Neural cell (in vitro differentiated cells): ENCODE data around the gene GRN. TPM values are rescaled to one million over a fixed set of nuclear protein-coding genes. Genes with fewer than 3 reads are reported as not detected.

ENCODE experiments used
- H2AFZ ChIP-seq: fragments of 200-600, 300-800 bp; sonication (generic), shearing (Covaris generic); 2 replicates; pipeline ENCODE4 v1.6.0; 2014; ENCODE audit warnings: low read depth, mild to moderate bottlenecking, antibody characterized with exemption, low read length, moderate library complexity
- H3F3A ChIP-seq: fragments of 200-600 bp; shearing (Covaris generic); 2 replicates; pipeline ENCODE4 v1.6.1; 2016; ENCODE audit warnings: mild to moderate bottlenecking, moderate library complexity, mixed read lengths, antibody characterized with exemption, low read length; ENCODE audit not compliant: insufficient read depth, poor library complexity, severe bottlenecking
- H3K27ac ChIP-seq: fragments of 200-600, 300-800 bp; sonication (generic), shearing (Covaris generic); 2 replicates; pipeline ENCODE4 v1.5.1; 2014; ENCODE audit warnings: mild to moderate bottlenecking, low read length, moderate library complexity
- H3K27me3 ChIP-seq: fragments of 300-800, 200-600 bp; sonication (generic), shearing (Covaris generic); 2 replicates; pipeline ENCODE4 v1.6.0; 2014; ENCODE audit warnings: mild to moderate bottlenecking, low read depth, low read length, moderate library complexity; ENCODE audit not compliant: insufficient read depth
- H3K36me3 ChIP-seq: fragments of 300-800, 200-600 bp; sonication (generic), shearing (Covaris generic); 2 replicates; pipeline ENCODE4 v1.5.1; 2014; ENCODE audit warnings: mild to moderate bottlenecking, antibody characterized with exemption, low read length, moderate library complexity; ENCODE audit not compliant: insufficient read depth
- H3K4me2 ChIP-seq: fragments of 300-800, 200-600 bp; sonication (generic), shearing (Covaris generic); 2 replicates; pipeline ENCODE4 v1.6.0; 2014; ENCODE audit warnings: mild to moderate bottlenecking, low read length
- H3K4me3 ChIP-seq: fragments of 300-800, 200-600 bp; sonication (generic), shearing (Covaris generic); 2 replicates; pipeline ENCODE4 v1.5.1; 2014; ENCODE audit warnings: mild to moderate bottlenecking, low read length, moderate library complexity
- H3K79me2 ChIP-seq: fragments of 200-600 bp; shearing (Covaris generic); replicated peaks from 2 replicates; pipeline ENCODE4 v1.6.0; 2014; ENCODE audit warnings: mild to moderate bottlenecking, low read length, moderate library complexity; ENCODE audit not compliant: insufficient read depth
- H3K9ac ChIP-seq: fragments of 300-800, 200-600 bp; sonication (generic), shearing (Covaris generic); 2 replicates; pipeline ENCODE4 v1.6.1; 2016; ENCODE audit warnings: mild to moderate bottlenecking, low read length, mixed read lengths
- H3K9me2 ChIP-seq: fragments of 200-600 bp; shearing (Covaris generic); 2 replicates; pipeline ENCODE4 v1.6.1; 2016; ENCODE audit warnings: mild to moderate bottlenecking, low read length, mixed read lengths; ENCODE audit not compliant: insufficient read depth
- H3K9me3 ChIP-seq: fragments of 200-600, 300-800 bp; sonication (generic), shearing (Covaris generic); 2 replicates; pipeline ENCODE4 v1.6.1; 2016; ENCODE audit warnings: mild to moderate bottlenecking, mixed run types, low read length, moderate library complexity, mixed read lengths
- H4K20me1 ChIP-seq: fragments of 200-600 bp; shearing (Covaris generic); 2 replicates; pipeline ENCODE4 v1.6.1; 2016; ENCODE audit warnings: mild to moderate bottlenecking, mixed run types; ENCODE audit not compliant: insufficient read depth
- CTCF ChIP-seq: fragments of 450-650 bp; IDR thresholded peaks from 2 replicates; pipeline ENCODE4 v1.5.1; 2014; ENCODE audit warnings: antibody characterized with exemption, mild to moderate bottlenecking, moderate library complexity; ENCODE audit not compliant: poor library complexity, severe bottlenecking
- EP300 ChIP-seq: fragments of 450-650 bp; conservative IDR thresholded peaks from 2 replicates; pipeline ENCODE4 v1.6.1; 2014; ENCODE audit warnings: antibody characterized with exemption, mild to moderate bottlenecking, moderate library complexity; ENCODE audit not compliant: poor library complexity, severe bottlenecking
- EZH2 ChIP-seq: fragments of 200-600, 300-800 bp; shearing (Covaris generic), sonication (generic); IDR thresholded peaks from 2 replicates; pipeline ENCODE4 v1.6.1; 2014; ENCODE audit warnings: antibody characterized with exemption, low read length, borderline replicate concordance, mild to moderate bottlenecking; ENCODE audit not compliant: insufficient read depth, poor library complexity, severe bottlenecking
- MXI1 ChIP-seq: fragments of 450-650 bp; conservative IDR thresholded peaks from 2 replicates; pipeline ENCODE4 v1.6.1; 2014; ENCODE audit warnings: antibody characterized with exemption, mild to moderate bottlenecking; ENCODE audit not compliant: poor library complexity, severe bottlenecking
- POLR2AphosphoS5 ChIP-seq: IDR thresholded peaks from 2 replicates; pipeline ENCODE4 v1.6.1; 2012
- RAD21 ChIP-seq: fragments of 450-650 bp; conservative IDR thresholded peaks from 2 replicates; pipeline ENCODE4 v1.6.1; 2014; ENCODE audit warnings: antibody characterized with exemption, mild to moderate bottlenecking, moderate library complexity
- REST ChIP-seq: IDR thresholded peaks from 2 replicates; pipeline ENCODE4 v1.6.1; 2012; ENCODE audit warnings: borderline replicate concordance
- SMC3 ChIP-seq: fragments of 450-650 bp; conservative IDR thresholded peaks from 2 replicates; pipeline ENCODE4 v1.6.1; 2014; ENCODE audit warnings: antibody characterized with exemption, mild to moderate bottlenecking, moderate library complexity; ENCODE audit not compliant: poor library complexity
- TAF1 ChIP-seq: IDR thresholded peaks from 2 replicates; pipeline ENCODE4 v1.6.1; 2012; ENCODE audit warnings: low read depth
- polyA plus RNA-seq: library from polyadenylated mRNA; depleted of rRNA; stranded (reverse); fragments of >200 nt; gene quantifications from 2 replicates; pipeline ENCODE4 v1.2.3, GENCODE V29; 2014

GRN gene
- polyA plus RNA-seq, 1 donor from 2014 or later, result 21.8 TPM

- no peak overlapping the region for H2AFZ ChIP-seq
- peak overlapping the region; percentile 98 for H3K9ac ChIP-seq
- H3K4me2 ChIP-seq, result peak overlapping the region; percentile 78
- TF ChIP-seq SMC3, result no peak
- no peak for TF ChIP-seq EP300
- no peak for TF ChIP-seq TAF1
- TF ChIP-seq CTCF, result no peak
- TF ChIP-seq POLR2AphosphoS5, result no peak
- no peak for TF ChIP-seq EZH2
- no peak for TF ChIP-seq REST
- no peak for TF ChIP-seq RAD21
- TF ChIP-seq MXI1, result no peak
- peaks cover 42% of the 10 kb centered on the region for H4K20me1 ChIP-seq
- no peaks in the 10 kb centered on the region for H3K27me3 ChIP-seq
- no peaks in the 10 kb centered on the region for H3K36me3 ChIP-seq
- H3K9me2 ChIP-seq, result no peaks in the 10 kb centered on the region
- peaks cover 60% of the 10 kb centered on the region for H3K79me2 ChIP-seq
- H3K27ac ChIP-seq, result peak overlapping the region; percentile 91
- peak overlapping the region; percentile 95 for H3K4me3 ChIP-seq
- no peaks in the 10 kb centered on the region for H3F3A ChIP-seq
- no peaks in the 10 kb centered on the region for H3K9me3 ChIP-seq
Observed at GRCh38 chr17:44361292-44362260, 16.5 kb downstream of the GRN start.

- Histone ChIP-seq H3K9me3 (no peaks in the 10 kb centered on the region), H3K27me3 (no peaks in the 10 kb centered on the region), H3K9ac (peak overlapping the region; percentile 98), H3K4me2 (peak overlapping the region; percentile 78), H2AFZ (peak overlapping the region; percentile 57), H3F3A (no peaks in the 10 kb centered on the region), H3K27ac (peak overlapping the region; percentile 91), H3K36me3 (no peaks in the 10 kb centered on the region), H3K4me3 (peak overlapping the region; percentile 95), H3K9me2 (no peaks in the 10 kb centered on the region), H3K79me2 (peaks cover 60% of the 10 kb centered on the region), H4K20me1 (peaks cover 39% of the 10 kb centered on the region)
- TF ChIP-seq REST, result no peak
- TF ChIP-seq RAD21, result no peak
- TF ChIP-seq EZH2, result no peak
- TF ChIP-seq MXI1, result peak; percentile 76
- no peak for TF ChIP-seq EP300
- TF ChIP-seq POLR2AphosphoS5, result no peak
- TF ChIP-seq TAF1, result no peak
Observed at GRCh38 chr17:44362459-44362948, 17.4 kb downstream of the GRN start.
